Measurements from ENCODE around the gene BFAR.
"Not testable (repeated sequence)": the region's sequence is repeated elsewhere in the genome, so short reads cannot be mapped to it uniquely, and the experiment has no call there.

Gene BFAR, protein sequence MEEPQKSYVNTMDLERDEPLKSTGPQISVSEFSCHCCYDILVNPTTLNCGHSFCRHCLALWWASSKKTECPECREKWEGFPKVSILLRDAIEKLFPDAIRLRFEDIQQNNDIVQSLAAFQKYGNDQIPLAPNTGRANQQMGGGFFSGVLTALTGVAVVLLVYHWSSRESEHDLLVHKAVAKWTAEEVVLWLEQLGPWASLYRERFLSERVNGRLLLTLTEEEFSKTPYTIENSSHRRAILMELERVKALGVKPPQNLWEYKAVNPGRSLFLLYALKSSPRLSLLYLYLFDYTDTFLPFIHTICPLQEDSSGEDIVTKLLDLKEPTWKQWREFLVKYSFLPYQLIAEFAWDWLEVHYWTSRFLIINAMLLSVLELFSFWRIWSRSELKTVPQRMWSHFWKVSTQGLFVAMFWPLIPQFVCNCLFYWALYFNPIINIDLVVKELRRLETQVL

GRCh38 chr16:14632693-14633569 is at the start of gene BFAR:
TSS of gene BFAR (plus strand) at chr16:14632951. CDS start at chr16:14644347, 11,396 bp downstream.
- peak; percentile 93 for DNase-seq

- no peak for DNase-seq
These were observed 47.5 kb upstream of the BFAR start for GRCh38 chr16:14585287-14585686.

- no peak for DNase-seq
These were observed 46.0 kb upstream of the BFAR start for GRCh38 chr16:14586637-14587305.

DNA sequence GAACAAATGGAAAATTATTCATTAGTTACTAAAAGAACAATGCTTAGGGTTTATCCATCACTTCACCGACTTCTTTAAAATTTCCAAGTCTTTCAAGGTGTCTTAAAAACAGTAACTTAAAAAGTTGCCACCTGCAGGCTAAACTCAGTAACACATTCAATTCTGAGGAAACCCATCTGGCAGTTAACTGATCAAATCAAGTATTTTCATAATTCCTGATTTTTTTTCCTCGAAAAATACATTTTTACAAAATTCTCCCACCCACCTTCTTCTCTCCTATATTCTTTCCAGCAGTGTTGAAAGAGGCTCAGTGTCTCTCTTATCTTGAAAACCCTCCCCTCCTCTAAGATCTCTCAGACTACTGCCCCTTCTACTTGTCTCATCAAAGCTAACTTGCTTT is 32.6 kb upstream of the BFAR start:
- DNase-seq, result no peak

GRCh38 chr16:14602443-14602963 is 30.2 kb upstream of the BFAR start:
- no peak for DNase-seq

- DNase-seq, result no peak
These were observed 26.6 kb upstream of the BFAR start for GRCh38 chr16:14606102-14606501.

GRCh38 chr16:14608111-14608566 is 24.6 kb upstream of the BFAR start:
- no peak for DNase-seq

DNA sequence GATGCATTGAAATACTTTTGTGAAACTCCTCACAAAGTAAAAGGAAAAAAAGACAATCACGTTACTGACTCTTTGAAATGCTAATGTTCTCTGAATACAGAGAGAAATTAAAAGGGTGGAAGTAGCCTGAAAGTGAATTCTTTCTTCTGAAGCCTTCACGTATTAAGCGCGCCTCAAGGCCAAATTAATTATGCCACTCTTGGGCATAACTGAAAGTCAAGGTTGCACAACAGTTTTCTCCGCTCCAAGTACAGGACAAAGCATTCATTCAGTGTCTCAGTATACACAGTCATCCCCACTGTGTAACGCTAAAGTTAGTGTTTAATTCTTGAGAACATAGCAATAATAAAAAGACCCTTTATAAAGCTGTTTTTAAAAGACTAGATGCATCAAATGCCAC is 24.1 kb upstream of the BFAR start:
- no peak for DNase-seq

DNA sequence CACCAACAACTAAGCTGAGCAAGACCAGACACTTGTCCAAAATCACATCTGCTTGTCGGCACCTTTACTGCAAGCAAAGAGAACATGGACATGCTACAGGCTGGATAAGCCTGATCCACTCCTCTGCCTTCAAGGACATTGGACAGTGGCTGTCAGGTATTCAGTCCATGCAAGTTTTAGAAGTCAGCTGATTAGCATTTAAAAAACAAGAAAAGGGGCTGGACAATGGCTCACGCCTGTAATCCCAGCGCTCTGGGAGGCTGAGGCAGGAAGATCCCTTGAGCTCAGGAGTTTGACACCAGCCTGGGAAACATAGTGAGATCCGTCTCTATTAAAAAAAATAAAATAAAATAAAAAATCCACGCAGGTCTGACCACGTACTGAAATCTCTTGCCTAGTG is 23.0 kb upstream of the BFAR start:
- DNase-seq, result no peak

GRCh38 chr16:14611660-14612059 is 21.1 kb upstream of the BFAR start:
- no peak for DNase-seq

DNA sequence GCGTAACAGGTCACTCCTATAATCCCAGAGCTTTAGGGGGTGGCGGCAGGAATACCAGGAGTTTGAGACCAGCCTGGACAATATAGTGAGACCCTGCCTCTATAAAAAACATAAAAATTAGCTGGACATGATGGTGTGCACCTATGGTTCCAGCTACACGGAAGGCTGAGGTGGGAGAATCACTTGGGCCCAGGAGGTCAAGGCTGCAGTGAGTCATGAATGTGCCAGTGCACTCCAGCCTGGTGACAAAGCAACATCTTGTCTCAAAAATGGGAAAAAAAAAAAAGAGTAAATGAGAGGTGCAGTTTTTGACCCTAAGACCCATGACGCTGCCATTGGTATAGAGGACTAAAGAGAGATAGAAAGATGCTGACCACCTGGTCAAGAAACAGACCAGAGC is 18.8 kb upstream of the BFAR start:
- no peak for DNase-seq

- no peak for DNase-seq
These were observed 16.5 kb upstream of the BFAR start for GRCh38 chr16:14616280-14616679.

DNA sequence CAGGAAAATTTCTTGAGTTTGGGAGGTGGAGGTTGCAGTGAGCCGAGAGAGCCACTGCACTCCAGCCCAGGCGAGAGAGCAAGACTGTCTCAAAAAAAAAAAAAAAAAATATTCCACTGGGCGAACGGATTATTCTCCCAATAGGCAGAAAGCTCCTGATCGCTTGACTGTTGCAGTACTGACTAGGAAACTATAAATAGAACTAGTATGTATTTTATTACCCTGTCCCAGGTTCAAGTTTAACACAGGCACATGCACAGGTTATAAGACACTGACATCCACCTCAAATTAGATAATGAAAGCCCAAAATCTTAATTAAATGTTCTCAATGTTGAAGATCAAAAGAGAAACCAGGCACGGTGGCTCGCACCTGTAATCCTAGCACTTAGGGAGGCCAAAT is 14.2 kb upstream of the BFAR start:
- DNase-seq, result no peak

DNA sequence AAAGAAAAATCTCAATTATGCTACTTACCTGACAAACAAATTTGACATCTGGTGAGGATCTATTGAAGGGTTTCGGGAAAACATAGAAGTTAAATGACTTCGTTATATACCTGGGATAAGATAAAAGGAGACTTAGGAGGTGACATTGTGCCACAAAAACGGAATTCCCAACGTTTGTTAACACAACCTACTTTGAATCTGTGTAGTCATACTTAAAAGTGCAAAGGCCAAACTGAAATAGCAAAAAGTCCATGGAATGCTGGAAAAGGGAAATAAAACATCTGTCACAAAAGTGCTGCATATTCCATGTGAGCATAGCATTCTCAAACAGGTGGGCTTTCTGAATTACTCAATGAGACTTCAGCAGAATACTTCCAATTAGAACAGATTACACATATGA is 5.7 kb upstream of the BFAR start:
- no peak for DNase-seq

DNA sequence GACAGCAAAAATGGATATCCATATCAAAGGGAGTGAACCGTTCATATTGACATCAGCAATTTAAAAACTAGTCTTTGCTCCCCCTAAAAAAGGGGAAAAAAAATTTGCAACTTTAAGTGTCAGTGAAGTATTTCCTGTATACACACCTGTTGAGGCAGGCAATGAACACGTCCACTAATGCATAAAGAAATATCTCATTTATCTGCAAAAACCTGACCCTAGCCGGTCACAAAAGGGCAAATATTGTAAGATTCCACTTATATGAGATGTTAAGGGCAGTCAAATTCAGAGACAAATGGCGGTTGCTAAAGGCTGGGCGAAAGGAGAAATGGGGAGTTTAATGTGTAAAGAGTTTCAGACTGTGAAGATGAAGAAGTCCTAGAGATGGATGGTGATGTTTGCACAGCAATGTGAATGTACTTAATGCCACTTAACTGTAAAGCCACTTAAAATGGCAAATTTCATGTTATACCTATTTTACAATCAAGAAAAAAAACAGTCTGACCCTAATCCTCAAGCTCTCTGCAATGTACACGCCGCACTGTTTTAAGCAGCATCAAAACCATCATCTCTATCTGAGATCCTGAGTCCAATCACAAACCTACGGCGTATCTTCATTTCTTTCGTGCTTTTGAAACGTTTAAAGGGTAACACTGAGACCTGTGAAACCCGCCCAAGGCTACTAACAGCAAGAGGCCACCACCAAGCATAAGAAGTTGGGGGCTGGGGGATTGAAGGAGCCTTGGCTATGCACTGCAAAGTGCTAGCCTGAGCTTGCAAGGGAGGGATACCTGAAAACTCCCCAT is 3.7 kb upstream of the BFAR start:
- no peak for DNase-seq

- DNase-seq, result no peak
These were observed 3.2 kb upstream of the BFAR start for GRCh38 chr16:14629612-14629918.

GRCh38 chr16:14629919-14630619 is 2.7 kb upstream of the BFAR start, which contains the start of gene PARN:
TSS of gene PARN (minus strand) at chr16:14630260. CDS start at chr16:14630125, 135 bp downstream.
- DNase-seq, result peak; percentile 92

DNA sequence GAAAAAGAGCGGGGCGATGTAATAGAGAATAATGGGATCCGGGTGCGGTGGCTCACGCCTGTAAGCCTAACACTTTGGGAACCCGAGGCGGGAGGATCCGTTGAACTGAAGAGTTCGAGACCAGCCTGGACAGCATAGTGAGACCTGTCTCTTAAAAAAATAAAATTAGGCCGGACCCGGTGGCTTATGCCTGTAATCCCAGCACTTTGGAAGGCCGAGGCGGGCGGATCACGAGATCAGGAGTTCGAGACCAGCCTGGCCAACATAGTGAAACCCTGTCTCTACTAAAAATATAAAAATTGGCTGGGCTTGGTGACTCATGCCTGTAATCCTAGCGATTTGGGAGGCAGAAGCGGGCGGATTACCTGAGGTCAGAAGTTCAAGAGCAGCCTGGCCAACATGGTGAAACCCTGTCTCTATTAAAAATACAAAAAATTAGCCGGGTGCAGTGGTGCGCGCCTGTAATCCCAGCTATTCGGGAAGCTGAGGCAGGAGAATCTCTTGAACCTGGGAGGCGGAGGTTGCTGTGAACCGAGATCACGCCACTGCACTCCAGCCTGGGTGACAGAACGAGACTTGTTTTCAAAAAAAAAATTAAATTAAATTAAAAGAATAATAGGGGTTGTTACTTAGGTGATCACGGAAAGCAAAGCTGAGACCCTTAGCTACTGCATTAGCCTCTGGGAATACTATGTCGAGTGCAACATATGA is 2.0 kb upstream of the BFAR start:
- not testable (repeated sequence) for DNase-seq

- DNase-seq, result no peak
These were observed 1.6 kb downstream of the BFAR start for GRCh38 chr16:14634389-14634725.

- no peak for DNase-seq
These were observed 2.8 kb downstream of the BFAR start for GRCh38 chr16:14635395-14636165.
